ENCODE data around the gene COPB2.

The COPB2 gene

DNA sequence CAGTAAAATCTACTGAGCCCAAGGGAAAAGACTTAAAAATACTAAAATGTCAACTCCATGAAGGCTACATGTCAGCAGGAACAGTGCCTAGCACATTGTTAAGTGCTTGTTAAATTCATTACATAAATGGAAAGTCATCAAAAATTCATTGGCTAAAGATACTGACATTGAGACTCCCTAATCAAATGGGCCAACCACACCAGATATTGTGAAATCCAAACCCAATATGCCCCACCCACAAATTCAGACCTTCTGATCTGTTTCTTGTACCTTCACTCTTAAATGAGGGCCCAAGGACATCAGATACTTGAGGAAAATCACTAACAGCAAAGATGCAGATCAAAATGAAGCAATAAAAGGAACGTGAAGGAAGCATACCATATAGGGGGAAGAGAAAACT is 24.9 kb downstream of the COPB2 start (continued):
- TF ChIP-seq RARB (CRISPR knock-in tag; IDR thresholded peaks at IDR 0.05) = no peak
- TF ChIP-seq ZNF70 (CRISPR knock-in tag; IDR thresholded peaks at IDR 0.05) = no peak
- no peak for TF ChIP-seq ZFP3 (CRISPR knock-in tag; IDR thresholded peaks at IDR 0.05)
- TF ChIP-seq ZNF8 (CRISPR knock-in tag; IDR thresholded peaks at IDR 0.05) = no peak
- no peak for TF ChIP-seq ZNF565 (CRISPR knock-in tag; conservative IDR thresholded peaks at IDR 0.05; ENCODE audit: low read depth)
- TF ChIP-seq SNAI2 (CRISPR knock-in tag; IDR thresholded peaks at IDR 0.05) = no peak
- TF ChIP-seq CSDC2 (CRISPR knock-in tag; IDR thresholded peaks at IDR 0.05) = no peak
- no peak for TF ChIP-seq BACH2 (CRISPR knock-in tag; IDR thresholded peaks at IDR 0.05; ENCODE audit: borderline replicate concordance)
- TF ChIP-seq, protein P1, sequence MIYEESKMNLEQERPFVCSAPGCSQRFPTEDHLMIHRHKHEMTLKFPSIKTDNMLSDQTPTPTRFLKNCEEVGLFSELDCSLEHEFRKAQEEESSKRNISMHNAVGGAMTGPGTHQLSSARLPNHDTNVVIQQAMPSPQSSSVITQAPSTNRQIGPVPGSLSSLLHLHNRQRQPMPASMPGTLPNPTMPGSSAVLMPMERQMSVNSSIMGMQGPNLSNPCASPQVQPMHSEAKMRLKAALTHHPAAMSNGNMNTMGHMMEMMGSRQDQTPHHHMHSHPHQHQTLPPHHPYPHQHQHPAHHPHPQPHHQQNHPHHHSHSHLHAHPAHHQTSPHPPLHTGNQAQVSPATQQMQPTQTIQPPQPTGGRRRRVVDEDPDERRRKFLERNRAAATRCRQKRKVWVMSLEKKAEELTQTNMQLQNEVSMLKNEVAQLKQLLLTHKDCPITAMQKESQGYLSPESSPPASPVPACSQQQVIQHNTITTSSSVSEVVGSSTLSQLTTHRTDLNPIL (CRISPR knock-in tag; IDR thresholded peaks at IDR 0.05; ENCODE audit: low read depth) = no peak
- no peak for TF ChIP-seq TCF4 (CRISPR knock-in tag; IDR thresholded peaks at IDR 0.05; ENCODE audit: borderline replicate concordance)

DNA sequence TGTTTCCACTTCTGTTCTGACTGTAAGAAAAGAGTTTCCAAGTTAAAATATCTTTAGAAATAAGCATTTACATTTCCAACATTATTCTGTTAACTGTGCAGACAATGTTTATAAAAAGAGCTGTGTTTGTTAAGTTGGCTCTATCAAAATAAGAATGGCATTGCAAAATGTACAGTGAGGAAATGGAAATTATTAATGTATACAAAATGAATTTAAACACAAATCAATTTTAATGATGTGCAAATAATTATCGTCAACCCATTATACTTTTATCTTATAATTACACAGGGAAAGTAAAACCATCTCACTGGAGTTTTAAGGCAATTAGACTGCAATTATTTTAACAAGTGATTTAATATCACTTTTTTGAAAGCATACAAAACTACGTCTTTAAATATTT is 28.2 kb downstream of the COPB2 start:
- ATAC-seq = no peak
- TF ChIP-seq, protein P2, sequence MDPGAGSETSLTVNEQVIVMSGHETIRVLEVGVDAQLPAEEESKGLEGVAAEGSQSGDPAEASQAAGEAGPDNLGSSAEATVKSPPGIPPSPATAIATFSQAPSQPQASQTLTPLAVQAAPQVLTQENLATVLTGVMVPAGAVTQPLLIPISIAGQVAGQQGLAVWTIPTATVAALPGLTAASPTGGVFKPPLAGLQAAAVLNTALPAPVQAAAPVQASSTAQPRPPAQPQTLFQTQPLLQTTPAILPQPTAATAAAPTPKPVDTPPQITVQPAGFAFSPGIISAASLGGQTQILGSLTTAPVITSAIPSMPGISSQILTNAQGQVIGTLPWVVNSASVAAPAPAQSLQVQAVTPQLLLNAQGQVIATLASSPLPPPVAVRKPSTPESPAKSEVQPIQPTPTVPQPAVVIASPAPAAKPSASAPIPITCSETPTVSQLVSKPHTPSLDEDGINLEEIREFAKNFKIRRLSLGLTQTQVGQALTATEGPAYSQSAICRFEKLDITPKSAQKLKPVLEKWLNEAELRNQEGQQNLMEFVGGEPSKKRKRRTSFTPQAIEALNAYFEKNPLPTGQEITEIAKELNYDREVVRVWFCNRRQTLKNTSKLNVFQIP (CRISPR knock-in tag; IDR thresholded peaks at IDR 0.05; ENCODE audit: borderline replicate concordance, low read depth) = no peak
- TF ChIP-seq, protein P3, sequence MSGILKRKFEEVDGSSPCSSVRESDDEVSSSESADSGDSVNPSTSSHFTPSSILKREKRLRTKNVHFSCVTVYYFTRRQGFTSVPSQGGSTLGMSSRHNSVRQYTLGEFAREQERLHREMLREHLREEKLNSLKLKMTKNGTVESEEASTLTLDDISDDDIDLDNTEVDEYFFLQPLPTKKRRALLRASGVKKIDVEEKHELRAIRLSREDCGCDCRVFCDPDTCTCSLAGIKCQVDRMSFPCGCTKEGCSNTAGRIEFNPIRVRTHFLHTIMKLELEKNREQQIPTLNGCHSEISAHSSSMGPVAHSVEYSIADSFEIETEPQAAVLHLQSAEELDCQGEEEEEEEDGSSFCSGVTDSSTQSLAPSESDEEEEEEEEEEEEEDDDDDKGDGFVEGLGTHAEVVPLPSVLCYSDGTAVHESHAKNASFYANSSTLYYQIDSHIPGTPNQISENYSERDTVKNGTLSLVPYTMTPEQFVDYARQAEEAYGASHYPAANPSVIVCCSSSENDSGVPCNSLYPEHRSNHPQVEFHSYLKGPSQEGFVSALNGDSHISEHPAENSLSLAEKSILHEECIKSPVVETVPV (CRISPR knock-in tag; IDR thresholded peaks at IDR 0.05) = no peak
- TF ChIP-seq ZC3H10 (CRISPR knock-in tag; IDR thresholded peaks at IDR 0.05) (no peak), ZFP3 (CRISPR knock-in tag; IDR thresholded peaks at IDR 0.05) (no peak), RARB (CRISPR knock-in tag; IDR thresholded peaks at IDR 0.05) (no peak), TCF4 (CRISPR knock-in tag; IDR thresholded peaks at IDR 0.05; ENCODE audit: borderline replicate concordance) (no peak), ISL1 (CRISPR knock-in tag; IDR thresholded peaks at IDR 0.05) (no peak), ZFP30 (CRISPR knock-in tag; IDR thresholded peaks at IDR 0.05) (no peak), SNAI2 (CRISPR knock-in tag; IDR thresholded peaks at IDR 0.05) (no peak), CSDC2 (CRISPR knock-in tag; IDR thresholded peaks at IDR 0.05) (no peak), GLIS3 (CRISPR knock-in tag; IDR thresholded peaks at IDR 0.05) (no peak), ZNF8 (CRISPR knock-in tag; IDR thresholded peaks at IDR 0.05) (no peak), ARNTL (CRISPR knock-in tag; IDR thresholded peaks at IDR 0.05; ENCODE audit: borderline replicate concordance, low read depth) (no peak), OSR1 (CRISPR knock-in tag; IDR thresholded peaks at IDR 0.05) (no peak), ZNF565 (CRISPR knock-in tag; conservative IDR thresholded peaks at IDR 0.05; ENCODE audit: low read depth) (no peak), ESRRG (CRISPR knock-in tag; IDR thresholded peaks at IDR 0.05) (no peak), TOX (CRISPR knock-in tag; IDR thresholded peaks at IDR 0.05; ENCODE audit: borderline replicate concordance) (no peak)
- TF ChIP-seq, protein P1 (CRISPR knock-in tag; IDR thresholded peaks at IDR 0.05; ENCODE audit: low read depth) = no peak

DNA sequence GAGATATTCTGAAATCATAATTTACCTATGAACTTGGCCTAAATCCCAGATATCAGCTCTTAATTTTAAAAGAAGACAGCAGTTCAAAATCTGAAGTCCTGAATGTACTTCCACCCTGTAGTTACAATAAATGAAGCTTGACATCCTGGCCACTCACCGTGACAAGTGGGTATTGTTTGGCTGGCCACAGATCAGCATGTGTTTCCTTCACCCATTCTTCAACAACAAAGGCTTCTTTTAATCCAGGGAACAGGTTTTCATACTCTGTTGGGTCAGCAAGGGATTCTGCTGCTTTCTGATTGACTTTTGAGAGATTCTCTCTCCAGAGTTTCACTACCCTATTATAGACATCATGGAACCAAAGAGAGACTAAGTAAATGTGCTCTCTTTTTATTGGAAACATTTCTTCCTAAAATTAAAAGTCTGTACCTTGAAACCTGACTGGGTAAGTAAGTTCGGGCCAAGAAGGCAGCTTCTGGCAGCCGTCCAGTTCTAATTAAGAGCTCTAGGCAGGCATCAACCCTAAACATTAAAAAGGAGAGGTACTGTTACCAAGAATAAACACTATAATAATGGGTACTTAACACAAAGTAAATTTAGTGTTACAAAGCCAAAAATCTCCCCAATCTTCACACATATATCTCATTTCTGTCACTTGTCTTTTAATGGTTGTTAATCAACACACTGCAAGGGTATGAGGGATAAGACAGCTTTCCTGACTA is 30.4 kb downstream of the COPB2 start:
- no peak for TF ChIP-seq TCF4 (CRISPR knock-in tag; IDR thresholded peaks at IDR 0.05; ENCODE audit: borderline replicate concordance)
- no peak for ATAC-seq

DNA sequence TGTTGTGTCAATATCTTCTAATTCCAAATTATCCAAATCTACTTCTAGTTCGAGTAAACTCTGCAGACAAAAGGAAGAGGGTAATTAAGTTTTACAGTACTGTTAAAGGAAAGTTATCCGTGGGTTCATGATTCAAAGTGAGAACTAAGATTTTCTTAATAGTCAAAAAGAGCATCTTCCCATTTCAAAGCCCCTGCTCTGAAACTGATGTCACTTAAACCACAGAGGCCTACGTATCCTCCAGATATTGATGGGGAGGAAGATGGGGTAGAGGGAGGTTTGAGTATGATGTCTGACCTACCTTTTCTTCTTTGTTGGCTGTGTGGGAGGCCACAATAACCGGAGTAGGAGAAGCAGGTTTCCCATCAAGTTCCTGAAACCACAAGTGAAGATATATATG is 31.5 kb downstream of the COPB2 start:
- TF ChIP-seq, protein P2 (CRISPR knock-in tag; IDR thresholded peaks at IDR 0.05; ENCODE audit: borderline replicate concordance, low read depth) = no peak
- TF ChIP-seq SNAI2 (CRISPR knock-in tag; IDR thresholded peaks at IDR 0.05) = no peak
- ATAC-seq = no peak
